Measurements from ENCODE around the gene LONRF3. TPM values are rescaled to one million over a fixed set of nuclear protein-coding genes. Genes with fewer than 3 reads are reported as not detected.

Gene LONRF3
- polyA plus RNA-seq, 1 donor (not counting 4 experiments of a cell fraction or from before 2014, with no cell fraction given) = not detected

GRCh38 chrX:119003462-119003861, 29.0 kb downstream of the LONRF3 start:
- FAIRE-seq = no peak
- no peaks in the 10 kb centered on the region for H3K27me3 ChIP-seq (ENCODE audit: control insufficient read depth, extremely low read depth, insufficient read depth, low read length)
- no peaks in the 10 kb centered on the region for H4K20me1 ChIP-seq (ENCODE audit: control insufficient read depth, extremely low read depth, insufficient read depth, low read length)
- H2AFZ ChIP-seq (ENCODE audit: control insufficient read depth, low read length) = no peak overlapping the region
- H3K4me2 ChIP-seq (ENCODE audit: control insufficient read depth, extremely low read depth, insufficient read depth, low read depth, low read length) = no peak overlapping the region
- H3K27ac ChIP-seq (ENCODE audit: control insufficient read depth, insufficient read depth, low read length) = no peak overlapping the region
- no peak for TF ChIP-seq EZH2 (IDR thresholded peaks at IDR 0.05; ENCODE audit: low read length)
- H3K4me1 ChIP-seq (ENCODE audit: control insufficient read depth, extremely low read depth, insufficient read depth, low read length) = no peaks in the 10 kb centered on the region
- no peak overlapping the region for H3K4me3 ChIP-seq (ENCODE audit: control insufficient read depth in 2 of 3, extremely low read depth in 1 of 3, insufficient read depth in 2 of 3, low read depth in 1 of 3, low read length in 3 of 3)
- no peaks in the 10 kb centered on the region for H3K9me3 ChIP-seq (ENCODE audit: control insufficient read depth, low read depth, low read length)
- no peaks in the 10 kb centered on the region for H3K36me3 ChIP-seq (ENCODE audit: control insufficient read depth in 2 of 2, extremely low read depth in 1 of 2, insufficient read depth in 2 of 2, low read length in 2 of 2)
- dilution Hi-C loops (cut with MboI; ENCODE audit: extremely low pct_ligation_motif_present, low sequenced_read_pairs) = no loop called here
- H3K9ac ChIP-seq (ENCODE audit: control insufficient read depth, extremely low read depth, insufficient read depth, low read length) = no peak overlapping the region
- H3K79me2 ChIP-seq (ENCODE audit: control insufficient read depth, insufficient read depth, low read length) = no peaks in the 10 kb centered on the region
- H3K9me1 ChIP-seq (ENCODE audit: control insufficient read depth, extremely low read depth, insufficient read depth, low read length) = no peaks in the 10 kb centered on the region
- DNase-seq (ENCODE audit: low read depth, low spot score) = no peak

DNA sequence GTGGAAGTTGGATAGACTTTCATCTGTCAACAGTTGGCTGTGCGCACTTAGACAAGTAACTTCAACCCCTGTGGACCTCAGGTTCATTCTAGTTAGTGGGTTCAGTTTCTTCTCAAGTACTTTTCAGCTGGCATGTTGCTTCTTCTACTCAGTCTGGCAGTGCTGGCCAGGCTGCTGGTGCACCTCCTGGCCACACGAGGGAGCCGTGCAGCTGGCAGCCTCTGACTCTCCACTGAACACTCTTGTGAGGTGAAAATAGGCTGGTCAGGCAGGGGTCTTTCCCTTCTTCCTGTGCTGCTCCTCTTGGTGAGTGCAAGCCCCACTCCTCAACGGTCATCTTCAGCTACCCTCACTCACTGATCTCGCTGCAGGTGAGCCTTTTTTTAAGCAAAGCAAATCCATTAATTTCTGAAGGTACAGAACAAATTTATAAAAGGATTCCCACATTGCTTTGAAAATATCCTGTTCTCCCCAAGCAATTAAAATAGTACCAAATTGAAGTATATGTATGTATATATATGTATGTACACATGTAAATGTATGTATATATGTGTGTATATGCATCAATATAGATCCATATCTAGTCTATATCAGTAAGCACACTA, 30.6 kb downstream of the LONRF3 start:
- Histone ChIP-seq H3K4me3 (ENCODE audit: control insufficient read depth in 2 of 3, extremely low read depth in 1 of 3, insufficient read depth in 2 of 3, low read depth in 1 of 3, low read length in 3 of 3) (no peak overlapping the region), H3K9ac (ENCODE audit: control insufficient read depth, extremely low read depth, insufficient read depth, low read length) (no peak overlapping the region), H3K4me2 (ENCODE audit: control insufficient read depth, extremely low read depth, insufficient read depth, low read depth, low read length) (no peak overlapping the region), H3K36me3 (ENCODE audit: control insufficient read depth in 2 of 2, extremely low read depth in 1 of 2, insufficient read depth in 2 of 2, low read length in 2 of 2) (no peaks in the 10 kb centered on the region), H3K9me1 (ENCODE audit: control insufficient read depth, extremely low read depth, insufficient read depth, low read length) (no peaks in the 10 kb centered on the region), H3K79me2 (ENCODE audit: control insufficient read depth, insufficient read depth, low read length) (no peaks in the 10 kb centered on the region), H2AFZ (ENCODE audit: control insufficient read depth, low read length) (no peak overlapping the region), H3K27ac (ENCODE audit: control insufficient read depth, insufficient read depth, low read length) (no peak overlapping the region), H3K27me3 (ENCODE audit: control insufficient read depth, extremely low read depth, insufficient read depth, low read length) (no peaks in the 10 kb centered on the region), H4K20me1 (ENCODE audit: control insufficient read depth, extremely low read depth, insufficient read depth, low read length) (no peaks in the 10 kb centered on the region), H3K4me1 (ENCODE audit: control insufficient read depth, extremely low read depth, insufficient read depth, low read length) (no peaks in the 10 kb centered on the region), H3K9me3 (ENCODE audit: control insufficient read depth, low read depth, low read length) (no peaks in the 10 kb centered on the region)
- DNase-seq (ENCODE audit: low read depth, low spot score) = no peak
- TF ChIP-seq CTCF (optimal IDR thresholded peaks at IDR 0.05 in 1 of 3, IDR thresholded peaks at IDR 0.05 in 1 of 3, conservative IDR thresholded peaks at IDR 0.05 in 1 of 3; ENCODE audit: extremely low read depth in 1 of 3, insufficient read depth in 2 of 3, low read length in 3 of 3) = peak; percentile 91 to 93 (median 92)
- no peak for TF ChIP-seq EZH2 (IDR thresholded peaks at IDR 0.05; ENCODE audit: low read length)
- FAIRE-seq = peak; percentile 57
- dilution Hi-C loops (cut with MboI; ENCODE audit: extremely low pct_ligation_motif_present, low sequenced_read_pairs) = no loop called here
